GM19351 (cell line): ENCODE data around the gene PBXIP1.
A peak's percentile ranks its signal among the peaks of the same experiment; 100 is the strongest.

Source experiments
- ATAC-seq: cut with Tn5 transposase; IDR thresholded peaks from one replicate; pipeline ENCODE4 v1.9.1; 2021; ENCODE audit warnings: mild to moderate bottlenecking, moderate library complexity; ENCODE audit not compliant: unreplicated experiment

Gene PBXIP1

DNA sequence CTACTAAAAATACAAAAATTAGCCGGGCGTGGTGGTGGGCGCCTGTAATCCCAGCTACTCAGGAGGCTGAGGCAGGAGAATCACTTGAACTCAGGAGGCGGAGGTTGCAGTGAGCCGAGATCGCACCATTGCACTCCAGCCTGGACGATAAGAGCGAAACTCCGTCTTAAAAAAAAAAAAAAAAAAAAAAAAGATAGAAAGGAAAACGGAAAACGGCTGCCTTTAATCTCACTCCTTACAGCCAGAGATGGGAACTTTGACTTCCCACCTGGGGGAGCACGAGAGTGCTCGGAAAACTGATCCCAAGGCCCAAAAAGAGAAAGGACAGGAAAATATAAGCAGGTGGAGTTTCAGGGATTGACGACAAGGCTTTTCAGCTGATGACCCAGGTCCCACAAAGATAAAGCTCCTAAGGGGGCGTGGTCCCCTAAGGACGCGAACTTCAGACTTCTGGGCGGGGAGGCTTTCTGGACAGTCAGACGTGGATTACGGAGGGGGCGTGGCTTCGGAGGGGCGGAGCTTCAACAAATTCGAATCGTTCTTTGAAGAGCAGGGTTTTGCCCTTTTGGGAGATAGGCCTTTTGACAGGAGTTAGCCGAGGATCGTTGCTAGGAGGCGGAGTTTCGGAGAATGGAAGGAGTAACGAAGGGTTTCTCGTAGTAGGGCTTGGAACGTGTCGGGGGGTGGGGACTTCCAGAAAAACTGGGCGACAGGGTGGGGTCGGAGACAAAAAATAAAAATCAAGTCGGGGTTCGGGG is 17.6 kb upstream of the PBXIP1 start:
- ATAC-seq = no peak

DNA sequence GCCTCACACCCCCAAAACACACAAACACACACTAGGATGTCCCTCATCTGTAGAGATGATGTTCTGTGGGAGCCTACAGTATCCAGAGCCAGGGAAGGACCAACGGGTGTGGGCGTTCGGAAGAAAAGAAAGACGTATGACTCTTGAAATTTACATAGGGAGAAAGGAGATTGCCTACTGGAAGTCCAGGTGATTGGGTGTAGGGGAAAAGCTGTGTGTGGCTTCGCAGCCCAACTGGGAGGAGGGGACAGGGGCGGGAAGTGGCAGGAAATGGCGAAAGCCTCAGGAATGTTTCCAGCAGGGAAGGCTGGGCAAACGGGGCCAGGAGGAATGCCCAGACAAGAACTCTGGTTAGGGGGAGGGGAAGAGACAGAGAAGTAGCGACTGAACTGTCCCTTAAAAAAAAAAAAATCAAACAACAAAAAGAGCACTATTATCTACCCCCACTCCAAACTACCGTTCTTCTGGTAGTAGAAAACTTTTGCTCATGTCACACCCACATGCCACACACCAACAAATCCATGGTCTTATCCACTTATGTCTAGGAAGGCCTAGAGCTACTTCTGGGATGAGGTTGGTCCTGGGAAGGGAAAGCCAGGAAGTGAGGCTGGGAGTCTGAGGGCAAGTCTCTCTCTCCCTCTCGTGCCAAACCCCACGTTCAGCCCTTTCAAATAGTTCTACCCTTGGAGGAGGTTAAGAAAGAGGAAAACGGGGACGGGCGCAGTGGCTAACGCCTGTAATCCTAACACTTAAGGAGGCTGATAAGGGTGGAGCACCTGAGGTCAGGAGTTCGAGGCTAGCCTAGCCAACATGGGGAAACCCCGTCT is 16.8 kb upstream of the PBXIP1 start:
- no peak for ATAC-seq

DNA sequence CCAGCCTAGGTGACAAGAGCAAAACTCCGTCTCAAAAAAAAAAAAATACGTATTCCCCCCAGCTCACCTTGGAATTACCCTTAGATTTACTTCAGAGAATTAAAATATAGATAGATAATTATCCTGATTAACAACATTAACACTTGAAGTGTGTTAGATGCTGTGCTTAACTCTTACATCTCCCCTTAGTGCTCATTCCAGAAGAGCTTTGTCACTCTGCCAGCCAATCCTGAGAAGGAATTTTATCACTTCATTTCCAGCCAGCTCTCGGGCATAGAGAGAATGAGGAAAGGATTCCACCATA is 16.3 kb upstream of the PBXIP1 start:
- no peak for ATAC-seq

DNA sequence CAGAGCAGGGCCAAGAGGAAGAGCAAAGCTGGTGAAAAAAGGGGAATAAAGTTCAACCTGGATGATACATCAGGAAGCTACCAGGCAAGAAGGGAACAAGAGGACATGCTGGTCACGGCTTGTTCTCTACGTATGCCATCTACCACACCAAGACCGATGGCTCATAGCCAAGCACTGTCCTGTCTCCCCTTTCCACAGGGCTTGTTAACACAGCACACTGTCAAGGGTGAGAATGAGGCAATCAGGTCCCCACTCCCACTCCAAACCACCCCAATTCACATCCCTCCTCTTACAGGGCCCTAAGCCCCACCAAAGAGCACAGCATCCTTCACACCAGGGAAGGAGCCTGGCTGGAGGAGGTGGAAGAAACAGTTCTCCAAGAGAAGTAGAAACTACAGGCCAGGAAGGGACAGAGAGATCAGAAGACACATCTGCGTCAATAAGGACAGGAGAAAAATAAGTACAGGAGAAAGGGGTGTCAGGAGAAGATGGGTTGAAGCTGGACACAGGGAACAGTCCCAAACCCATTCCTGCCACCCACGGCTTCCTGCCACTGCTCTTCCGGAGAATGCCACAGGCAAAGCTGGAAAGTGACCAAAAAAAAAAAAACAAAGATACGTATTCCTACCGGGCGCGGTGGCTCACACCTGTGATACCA is 15.6 kb upstream of the PBXIP1 start:
- ATAC-seq = no peak

DNA sequence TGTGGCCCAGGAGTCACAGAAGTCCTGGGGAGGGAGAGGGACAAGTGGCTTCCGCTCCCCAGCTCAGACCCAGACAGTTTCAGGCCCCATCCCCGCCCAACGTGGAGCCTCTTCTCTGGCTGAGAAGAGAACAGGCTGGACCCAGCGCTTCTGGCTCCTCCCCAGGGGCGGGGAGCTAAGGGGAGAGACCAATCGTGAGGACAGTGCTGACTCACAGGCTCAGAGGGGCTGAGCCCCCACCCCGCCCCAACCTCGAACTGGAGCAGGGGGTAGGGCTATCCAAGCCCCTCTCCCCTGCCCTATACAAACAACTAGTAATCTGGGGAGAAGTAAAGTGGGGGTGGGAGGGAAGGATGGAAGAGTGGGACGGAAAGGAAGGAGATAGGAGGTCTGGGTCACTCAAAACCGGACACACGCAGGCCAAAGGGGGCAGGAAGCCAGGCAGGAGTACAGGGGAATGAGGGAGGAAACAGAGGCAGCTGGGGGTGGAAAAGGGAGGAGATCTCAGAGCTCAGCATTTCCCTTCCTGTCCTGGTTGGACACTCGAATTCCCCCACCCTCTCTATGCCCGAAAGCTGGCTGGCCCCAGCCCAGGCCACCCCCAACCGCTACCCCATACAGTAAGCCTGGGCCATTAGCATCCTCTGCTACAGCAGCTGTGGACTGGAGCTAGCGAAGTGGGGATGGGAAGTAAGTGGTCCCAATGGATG is 14.9 kb upstream of the PBXIP1 start, which contains the start of gene SHC1:
SHC1 (minus strand) TSS at position 117 of the 710 bp plus-strand sequence. CDS start 221 bp downstream, outside the sequence.
- no peak for ATAC-seq

DNA sequence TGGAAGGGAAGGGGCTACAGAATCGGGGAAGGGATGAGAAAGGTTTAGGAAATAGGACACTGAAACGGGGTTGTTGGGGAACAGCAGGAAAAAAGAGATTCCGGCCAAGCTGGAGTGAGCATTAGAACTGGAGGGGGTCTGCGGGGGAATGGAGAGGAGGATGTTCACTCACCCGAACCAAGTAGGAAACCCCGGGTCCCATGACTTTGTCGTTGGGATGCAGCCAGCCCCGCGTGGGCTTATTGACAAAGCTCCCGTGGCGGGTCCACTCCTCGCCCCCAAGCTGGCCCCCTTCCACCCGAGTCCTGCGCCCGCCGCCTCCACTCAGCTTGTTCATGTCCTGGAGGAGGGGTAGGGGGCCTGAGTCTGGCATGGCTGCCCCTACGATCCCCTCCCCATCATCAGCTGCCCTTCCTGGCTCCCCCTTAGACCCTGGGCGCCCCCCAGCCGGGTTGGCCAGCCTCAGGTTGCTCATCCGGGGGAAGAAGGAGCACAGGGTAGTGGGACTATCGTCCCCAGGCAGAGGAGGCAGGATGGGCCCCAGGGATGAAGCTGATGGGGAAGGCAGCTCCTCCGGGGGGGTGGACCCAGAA is 14.1 kb upstream of the PBXIP1 start:
- ATAC-seq = no peak

DNA sequence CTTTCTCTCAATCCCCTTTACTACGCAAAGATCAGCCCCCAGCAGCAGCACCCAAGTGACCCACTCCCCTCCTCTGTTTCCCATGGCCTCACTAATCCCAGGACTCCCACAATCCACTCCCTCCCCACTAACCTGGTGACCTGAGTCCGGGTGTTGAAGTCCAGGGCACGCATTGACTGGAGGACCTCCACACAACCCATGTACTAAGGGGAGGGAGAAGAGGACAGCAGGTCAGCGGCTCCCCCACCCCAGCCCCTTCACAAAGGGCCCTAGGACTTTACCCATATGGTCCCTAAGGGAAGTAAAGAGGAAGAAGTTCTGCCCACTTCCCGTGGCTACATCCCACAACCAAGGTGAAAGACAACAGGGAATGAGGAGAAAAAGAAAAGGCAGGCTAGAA is 13.3 kb upstream of the PBXIP1 start:
- ATAC-seq = no peak

DNA sequence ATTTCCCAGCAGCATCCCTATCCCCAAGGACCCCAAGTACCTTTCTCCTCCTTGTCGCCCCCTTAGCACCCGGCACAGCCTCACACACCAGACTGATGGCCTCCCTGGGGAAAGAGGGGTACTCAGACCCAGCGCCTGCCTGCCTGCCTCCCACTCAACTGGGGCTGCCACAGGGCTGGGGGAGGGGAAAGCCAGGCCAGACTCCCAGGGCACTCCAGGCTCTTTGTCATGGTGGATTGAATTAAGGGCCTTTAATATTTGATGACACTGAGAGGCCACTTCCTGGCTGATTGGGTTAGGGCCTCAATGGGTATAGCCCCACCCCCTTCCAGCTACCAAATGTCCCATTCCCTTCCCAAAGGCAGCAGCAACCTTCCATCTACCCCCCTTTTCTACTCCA is 12.8 kb upstream of the PBXIP1 start:
- ATAC-seq = no peak

DNA sequence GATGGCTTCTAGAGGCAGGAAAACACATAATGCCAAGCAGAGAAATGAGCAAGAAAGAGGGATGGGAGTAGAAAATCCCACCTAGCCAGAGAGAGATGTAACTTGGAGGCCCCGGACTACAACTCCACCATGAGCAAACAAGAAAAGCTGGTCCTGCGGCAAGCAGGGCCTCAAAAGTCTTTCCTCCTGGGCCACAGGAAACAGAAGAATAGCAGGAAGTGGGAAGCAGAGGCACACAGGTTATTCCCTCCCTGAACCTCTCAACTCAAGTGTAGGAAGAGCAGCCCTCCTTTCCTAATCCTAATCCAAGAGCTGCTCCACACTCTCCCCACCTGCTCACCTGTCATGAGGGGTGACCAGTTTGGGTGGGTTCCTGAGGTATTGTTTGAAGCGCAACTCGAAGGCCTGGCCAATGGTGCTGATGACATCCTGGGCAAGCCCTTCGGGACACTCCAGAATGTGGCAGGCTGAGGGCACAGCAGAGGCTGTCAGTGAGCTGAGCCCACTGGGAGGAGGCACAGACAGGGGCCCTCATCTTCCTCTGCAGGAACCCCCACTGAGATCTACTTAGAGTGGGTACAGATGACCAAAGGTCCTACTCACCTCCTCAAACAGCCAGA is 11.5 kb upstream of the PBXIP1 start:
- no peak for ATAC-seq

DNA sequence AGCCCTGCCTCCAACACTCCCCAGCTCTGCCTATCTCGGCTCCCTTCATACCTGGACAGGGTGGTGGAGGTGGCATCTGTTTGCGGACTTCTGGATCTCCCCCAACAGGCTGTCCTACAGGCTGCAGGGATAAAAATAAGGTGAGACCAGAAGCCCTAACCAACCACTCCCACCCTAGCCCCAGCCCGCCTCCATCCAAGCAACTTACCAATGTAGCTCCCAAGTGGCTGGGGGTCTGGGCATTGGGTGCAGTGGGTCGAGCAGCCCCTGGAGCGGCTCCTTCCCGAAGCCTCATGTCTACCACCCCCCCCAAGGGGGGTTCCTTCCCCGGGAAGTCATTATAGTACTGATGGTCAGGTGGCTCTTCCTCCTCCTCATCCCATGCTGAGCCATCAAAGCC is 10.2 kb upstream of the PBXIP1 start:
- no peak for ATAC-seq

DNA sequence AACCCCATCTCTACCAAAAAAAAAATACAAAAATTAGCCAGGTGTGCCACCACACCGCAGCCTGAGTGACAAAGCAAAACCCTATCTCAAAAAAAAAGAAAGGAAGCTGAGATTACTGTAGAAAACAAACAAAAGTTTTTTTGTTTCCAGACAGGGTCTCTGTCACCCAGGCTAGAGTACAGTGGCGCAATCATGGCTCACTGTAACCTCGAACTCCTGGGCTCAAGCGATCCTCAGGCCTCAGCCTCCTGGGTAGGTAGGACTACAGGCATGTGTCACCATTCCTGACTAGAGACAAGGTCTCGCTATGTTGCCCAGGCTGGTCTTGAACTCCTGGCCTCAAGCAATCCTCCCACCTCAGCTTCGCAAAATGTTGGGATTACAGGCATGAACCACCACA is 8.5 kb upstream of the PBXIP1 start:
- no peak for ATAC-seq

DNA sequence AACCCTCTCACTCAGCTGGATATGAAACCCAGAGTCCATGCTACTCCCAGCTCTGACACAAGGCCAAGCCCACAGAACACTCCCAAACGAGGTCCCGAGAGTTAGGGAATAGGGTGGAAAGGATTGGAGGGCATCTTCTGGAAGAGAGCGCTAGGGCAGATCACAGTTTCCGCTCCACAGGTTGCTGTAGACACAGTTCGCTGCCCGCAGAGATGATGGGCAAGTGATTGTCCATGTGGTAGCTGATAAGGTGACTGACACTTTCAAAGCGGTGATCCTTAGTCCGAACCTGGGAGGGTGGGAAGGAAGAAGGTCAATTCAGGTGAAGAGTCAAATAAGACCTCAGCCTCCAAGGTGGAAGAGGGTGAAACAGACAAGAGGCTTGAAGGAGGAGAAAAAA is 7.7 kb upstream of the PBXIP1 start:
- no peak for ATAC-seq

DNA sequence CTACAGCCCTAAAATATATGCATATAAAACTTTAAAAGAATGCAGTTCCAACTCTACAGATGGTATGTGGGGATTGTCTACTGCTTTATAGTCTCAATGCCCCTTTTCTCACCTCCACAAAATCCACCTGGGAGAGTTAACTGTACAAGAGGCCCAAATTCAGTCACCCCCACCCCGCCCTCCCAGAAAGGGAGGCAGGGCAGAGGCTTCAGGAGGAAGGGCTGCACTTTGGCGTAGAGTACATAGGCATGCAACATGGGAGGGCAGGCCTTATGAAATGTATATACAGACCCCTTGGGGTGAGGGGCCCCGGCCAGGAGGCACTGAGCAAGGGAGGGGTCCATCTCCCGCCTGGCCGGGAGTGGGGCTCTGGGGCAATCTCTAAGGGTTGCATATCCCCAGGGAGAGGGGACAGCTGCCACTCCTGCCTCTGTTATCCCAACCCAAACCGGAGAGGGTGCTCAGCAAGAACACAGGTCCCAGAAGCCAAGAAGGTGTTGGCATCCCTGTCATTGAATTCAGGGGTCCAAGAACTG is 7.0 kb upstream of the PBXIP1 start:
- ATAC-seq = no peak

DNA sequence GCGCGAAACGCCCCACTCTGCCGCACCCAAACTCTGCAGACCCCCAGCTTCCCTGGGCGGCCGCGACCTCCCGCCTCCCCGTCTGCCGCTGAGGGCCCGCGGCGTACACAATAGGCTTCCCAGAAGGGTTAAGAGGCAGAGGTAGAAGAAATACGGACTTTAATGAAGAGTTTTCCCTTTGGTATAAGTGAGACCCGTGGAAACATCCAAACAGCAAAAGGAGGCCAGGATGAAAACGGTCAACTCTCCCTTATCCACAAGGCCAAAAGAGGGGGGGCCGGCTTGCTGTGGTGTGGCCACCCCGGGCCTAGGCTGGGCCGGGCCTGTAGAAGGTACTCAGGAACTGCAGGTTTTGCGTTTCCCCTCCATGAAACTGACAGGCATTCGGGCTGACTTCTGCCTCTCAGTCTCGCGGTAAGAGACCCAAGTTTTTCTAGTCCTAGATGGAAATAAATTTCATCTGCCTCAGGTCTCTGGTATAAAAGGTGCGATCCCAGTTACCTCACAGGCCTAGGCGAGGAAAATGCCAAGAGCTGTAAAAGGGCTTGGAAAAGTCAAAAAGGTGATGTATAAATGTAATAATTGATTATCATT is 6.4 kb upstream of the PBXIP1 start:
- no peak for ATAC-seq

DNA sequence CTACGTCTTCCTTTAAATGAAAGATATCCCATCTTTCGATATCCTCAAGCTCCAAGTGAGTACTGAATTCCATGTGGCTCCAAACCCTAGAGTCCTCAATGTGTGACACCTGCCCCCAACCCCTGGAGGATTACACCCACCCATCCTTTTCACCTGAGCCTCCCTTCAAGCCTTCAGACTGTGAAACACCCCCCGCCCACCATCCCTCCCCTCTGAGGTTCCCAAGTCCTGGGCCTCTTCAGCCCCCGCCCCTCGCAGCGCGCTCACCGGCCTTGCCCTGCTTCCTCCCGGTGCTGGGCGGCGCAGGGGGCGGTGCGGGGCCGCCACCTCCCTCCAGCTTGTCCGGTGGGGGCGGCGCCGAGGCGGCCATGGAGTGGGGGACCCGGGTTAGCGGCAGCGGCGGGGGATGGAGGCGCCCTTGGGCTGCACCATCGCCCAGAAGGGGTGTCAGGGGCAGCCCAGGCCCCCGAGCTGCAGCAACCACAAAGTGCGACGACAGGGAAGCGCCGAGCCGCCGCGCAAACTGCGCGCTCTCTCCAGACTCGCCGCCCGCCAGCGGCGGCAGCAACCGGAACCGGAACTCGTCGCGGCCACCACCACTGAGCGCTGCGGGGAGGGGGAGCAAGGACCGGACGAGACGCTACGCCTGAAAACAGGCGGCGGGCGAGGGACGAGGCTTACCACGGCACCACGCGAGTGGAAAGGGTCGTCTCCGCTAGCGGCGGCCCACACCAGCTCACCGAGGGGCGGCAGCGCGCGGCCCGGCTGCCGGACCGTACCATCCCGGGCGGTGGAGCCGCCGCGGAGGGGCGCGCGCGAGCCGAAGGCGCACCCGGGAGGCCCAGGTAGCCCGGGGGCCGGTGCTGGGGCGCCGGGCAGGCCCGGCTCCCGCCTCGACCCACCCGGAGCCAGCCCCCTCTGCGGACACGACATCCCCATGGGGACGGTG is 5.6 kb upstream of the PBXIP1 start, which contains the start of gene PYGO2:
PYGO2 (minus strand) TSS at position 576 of the 949 bp plus-strand sequence; CDS start at position 370, 206 bp downstream.
- peak; percentile 80 for ATAC-seq

DNA sequence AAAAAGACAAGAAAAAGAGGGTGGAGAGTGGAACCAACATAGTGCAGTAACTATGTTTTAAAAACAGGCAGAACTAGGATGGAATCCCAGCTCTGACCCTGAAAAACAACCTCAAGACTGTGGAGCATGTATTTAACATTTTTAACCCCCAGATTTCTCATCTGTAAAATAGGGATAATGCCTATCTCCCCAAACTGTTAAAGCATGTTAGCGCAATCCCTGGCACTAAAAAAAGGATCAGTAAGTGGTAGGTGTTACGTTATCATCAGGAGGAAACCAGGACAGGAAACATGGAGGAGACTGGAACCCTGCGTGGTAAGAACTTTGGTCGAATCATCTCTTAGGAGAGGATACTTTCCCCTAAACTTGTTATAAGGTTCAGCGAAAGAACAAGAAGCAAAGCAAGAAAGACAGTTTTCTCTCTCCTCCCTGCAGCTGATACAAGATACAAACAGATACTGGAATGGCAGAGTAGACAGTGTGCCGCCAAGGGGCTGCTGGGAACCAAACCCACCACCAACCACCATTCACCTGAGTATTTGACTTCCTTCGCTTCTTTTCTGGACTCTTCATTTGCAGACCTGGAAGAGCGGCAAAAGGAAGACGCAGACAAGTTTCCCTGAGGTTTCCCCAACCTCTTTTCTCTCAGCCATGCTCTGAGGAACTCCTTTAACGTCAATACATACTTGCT is 4.7 kb upstream of the PBXIP1 start:
- ATAC-seq = no peak

DNA sequence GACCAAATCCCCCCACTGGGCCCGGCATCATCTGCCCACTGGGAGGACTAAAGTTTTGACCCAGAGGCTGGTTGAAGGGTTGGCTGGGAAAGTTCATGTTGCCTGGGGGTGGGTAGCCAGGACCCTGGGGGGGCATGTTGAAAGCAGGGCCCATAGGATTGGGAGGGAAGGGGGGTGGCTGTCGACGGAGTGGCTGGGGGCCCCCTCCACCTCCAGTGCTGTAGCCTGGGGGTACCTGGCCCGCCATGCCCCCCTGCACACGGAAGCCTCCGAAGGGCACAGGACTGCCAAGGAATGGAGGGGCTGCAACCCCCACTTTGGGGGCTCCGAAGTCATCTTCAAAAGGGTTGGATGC is 3.5 kb upstream of the PBXIP1 start:
- no peak for ATAC-seq
